NCI-H1694 treated with DMSO at 0.1 percent for 48 hours (cell line): Measurements from ENCODE around the gene DLG2.
A peak's percentile ranks its signal among the peaks of the same experiment; 100 is the strongest.
"Not testable (repeated sequence)": the region's sequence is repeated elsewhere in the genome, so short reads cannot be mapped to it uniquely, and the experiment has no call there.

Experiments
- DNase-seq: peaks from one replicate; lab custom pipeline; 2025; lab: John Stamatoyannopoulos, UW

Gene DLG2

GRCh38 chr11:85643191-85643614 lies 16.1 kb upstream of the DLG2 start:
- no peak for DNase-seq

GRCh38 chr11:85634747-85635146 lies 7.6 kb upstream of the DLG2 start:
- DNase-seq, result no peak

GRCh38 chr11:85628771-85629341 lies 1.7 kb upstream of the DLG2 start:
- no peak for DNase-seq

- DNase-seq, result peak; percentile 89
Measured at GRCh38 chr11:85627998-85628770, 1.0 kb upstream of the DLG2 start, which contains the start of gene TMEM126B. TSS of gene TMEM126B (plus strand) at chr11:85628593. CDS start at chr11:85628608, 15 bp downstream.

- DNase-seq, result no peak
Measured at GRCh38 chr11:85626496-85626895, 648 bp downstream of the DLG2 start.

- DNase-seq, result no peak
Measured at GRCh38 chr11:85620256-85620655, 6.9 kb downstream of the DLG2 start.

GRCh38 chr11:85619499-85619898 lies 7.6 kb downstream of the DLG2 start:
- no peak for DNase-seq

GRCh38 chr11:85611643-85612042 lies 15.5 kb downstream of the DLG2 start:
- DNase-seq, result not testable (repeated sequence)

- not testable (repeated sequence) for DNase-seq
Measured at GRCh38 chr11:85609286-85609685, 17.9 kb downstream of the DLG2 start.

- DNase-seq, result not testable (repeated sequence)
Measured at GRCh38 chr11:85608621-85609020, 18.5 kb downstream of the DLG2 start.

GRCh38 chr11:85606237-85606636 lies 20.9 kb downstream of the DLG2 start:
- not testable (repeated sequence) for DNase-seq

GRCh38 chr11:85603220-85603619 lies 23.9 kb downstream of the DLG2 start:
- DNase-seq, result no peak

- DNase-seq, result no peak
Measured at GRCh38 chr11:85602526-85603213, 24.5 kb downstream of the DLG2 start.

GRCh38 chr11:85599083-85599482 lies 28.1 kb downstream of the DLG2 start:
- no peak for DNase-seq

- DNase-seq, result no peak
Measured at GRCh38 chr11:85596886-85597285, 30.3 kb downstream of the DLG2 start.

GRCh38 chr11:85595285-85595884 lies 31.8 kb downstream of the DLG2 start:
- peak; percentile 36 for DNase-seq

GRCh38 chr11:85590848-85591483 lies 36.2 kb downstream of the DLG2 start:
- DNase-seq, result peak; percentile 5

GRCh38 chr11:85589373-85589772 lies 37.8 kb downstream of the DLG2 start:
- no peak for DNase-seq

- DNase-seq, result no peak
Measured at GRCh38 chr11:85582111-85582510, 45.0 kb downstream of the DLG2 start.

- DNase-seq, result no peak
Measured at GRCh38 chr11:85575388-85575787, 51.8 kb downstream of the DLG2 start.

- DNase-seq, result no peak
Measured at GRCh38 chr11:85572056-85572455, 55.1 kb downstream of the DLG2 start.

GRCh38 chr11:85569525-85569924 lies 57.6 kb downstream of the DLG2 start:
- DNase-seq, result no peak
